Natural killer cell (primary cell): Measurements from ENCODE around the gene RAB20. TPM values are rescaled to one million over a fixed set of nuclear protein-coding genes. Genes with fewer than 3 reads are reported as not detected.

Experiments used
- ATAC-seq, 3 donors: fragments of 150-1000 bp in 2 of 3; fragments of 200-7000 bp in 1 of 3; cut with Tn5 transposase; 1 replicate in 1 of 3; 2 replicates in 2 of 3; pipeline ENCODE4 v1.10.0; 2021; ENCODE audit warnings: mild to moderate bottlenecking in 2 of 3, moderate library complexity in 2 of 3
- DNase-seq, 2 donors: peaks; one replicate each; pipeline versions ENCODE4 v3.0.0 to v3.0.0-alpha.2; 2013 to 2021; ENCODE audit warnings: mixed read lengths in 1 of 2
- H3K27ac ChIP-seq: one replicate; pipeline ENCODE4 v1.5.1; 2013; ENCODE audit warnings: mild to moderate bottlenecking, low read length
- H3K27me3 ChIP-seq: one replicate; pipeline ENCODE4 v1.6.1; 2013; ENCODE audit warnings: low read length; ENCODE audit not compliant: control insufficient read depth, insufficient read depth
- H3K36me3 ChIP-seq: one replicate; pipeline ENCODE4 v1.6.1; 2013; ENCODE audit warnings: low read length; ENCODE audit not compliant: control insufficient read depth, insufficient read depth
- H3K4me1 ChIP-seq: one replicate; pipeline ENCODE4 v1.6.1; 2013; ENCODE audit warnings: low read length; ENCODE audit not compliant: control insufficient read depth, insufficient read depth
- H3K4me3 ChIP-seq: one replicate; pipeline ENCODE4 v1.5.1; 2013; ENCODE audit warnings: low read length
- H3K9me3 ChIP-seq: one replicate; pipeline ENCODE4 v1.6.1; 2013; ENCODE audit warnings: low read length; ENCODE audit not compliant: control insufficient read depth, insufficient read depth
- H3K27ac Mint-ChIP-seq, 2 donors: one replicate each; pipeline ENCODE4 v1.8.0; 2022; ENCODE audit warnings: mild to moderate bottlenecking in 2 of 2, mixed read lengths in 2 of 2, moderate library complexity in 1 of 2
- H3K27me3 Mint-ChIP-seq, 2 donors: one replicate each; pipeline ENCODE4 v1.8.0; 2022; ENCODE audit warnings: low read depth in 2 of 2, mixed read lengths in 2 of 2
- H3K36me3 Mint-ChIP-seq: one replicate; pipeline ENCODE4 v1.8.0; 2022; ENCODE audit warnings: mixed read lengths
- H3K4me1 Mint-ChIP-seq, 2 donors: one replicate each; pipeline ENCODE4 v1.8.0; 2022; ENCODE audit warnings: mixed read lengths in 2 of 2
- H3K4me3 Mint-ChIP-seq: one replicate; pipeline ENCODE4 v1.8.0; 2022; ENCODE audit warnings: mild to moderate bottlenecking, moderate library complexity, mixed read lengths
- H3K9me3 Mint-ChIP-seq, 2 donors: one replicate each; pipeline ENCODE4 v1.8.0; 2022; ENCODE audit warnings: mixed read lengths in 2 of 2
- CTCF ChIP-seq: fragments of 200-600 bp; IDR thresholded peaks from one replicate; pipeline ENCODE4 v1.8.0; 2022; ENCODE audit warnings: antibody characterized with exemption
- WGBS: methylation state at CpG from one replicate; pipeline ENCODE4 v1.1.7; 2013; ENCODE audit warnings: missing lambda C conversion rate; ENCODE audit not compliant: insufficient coverage; 5-methylcytosine and 5-hydroxymethylcytosine counted together
- intact Hi-C: fragments of 100-400 bp; cut with micrococcal nuclease; formaldehyde crosslinking; loops from one replicate; pipeline ENCODE4 v1.14.2; 2022
- total RNA-seq, 4 donors: library from RNA; stranded (reverse); fragments of 120-200 nt in 1 of 4; gene quantifications; one replicate each; pipeline versions ENCODE4 v1.2.3 to v1.2.4, GENCODE V29; 2013 to 2022

The RAB20 gene
- total RNA-seq, 3 donors from 2014 or later (not counting 1 experiment from before 2014, with no cell fraction given), result 1.0 to 3.3 (median 1.2) TPM

- Histone ChIP-seq H3K4me3 (no peak overlapping the region), H3K36me3 (no peaks in the 10 kb centered on the region), H3K4me1 (peaks cover 8% of the 10 kb centered on the region), H3K27me3 (no peaks in the 10 kb centered on the region), H3K9me3 (no peaks in the 10 kb centered on the region), H3K27ac (no peak overlapping the region)
- H3K27me3 Mint-ChIP-seq, result peaks cover 8% of the 10 kb centered on the region in 2 donors
- DNase-seq, result no peak
- TF ChIP-seq CTCF, result no peak
- H3K4me3 Mint-ChIP-seq, result no peak overlapping the region
- WGBS, result 93% methylated on average over 21 of the region's 21 CpGs
- no peaks in the 10 kb centered on the region for H3K9me3 Mint-ChIP-seq
- no peaks in the 10 kb centered on the region for H3K36me3 Mint-ChIP-seq
- intact Hi-C loops, result no loop called here
- H3K4me1 Mint-ChIP-seq, result no peaks in the 10 kb centered on the region
- ATAC-seq, result no peak
- H3K27ac Mint-ChIP-seq, result no peak overlapping the region
Observed at GRCh38 chr13:110474713-110475112, 86.8 kb downstream of the RAB20 start.

Other genes with a start within 250 kb of the RAB20 start
- gene NAXD, start 53.8 kb upstream of the RAB20 start, total RNA-seq, result 10 to 100 TPM in 2 of 3 donors, 1 to 10 TPM in 1; 6.8 to 14.0 (median 12.0) TPM
- gene CARS2, start 144.4 kb upstream of the RAB20 start, total RNA-seq, result 10 to 100 TPM; 65.3 to 77.3 (median 73.0) TPM
- 10 to 100 TPM; 12.6 to 22.5 (median 15.5) TPM for gene ING1, start 152.0 kb upstream of the RAB20 start, total RNA-seq